ENCODE data around the gene CHIT1.

DNA sequence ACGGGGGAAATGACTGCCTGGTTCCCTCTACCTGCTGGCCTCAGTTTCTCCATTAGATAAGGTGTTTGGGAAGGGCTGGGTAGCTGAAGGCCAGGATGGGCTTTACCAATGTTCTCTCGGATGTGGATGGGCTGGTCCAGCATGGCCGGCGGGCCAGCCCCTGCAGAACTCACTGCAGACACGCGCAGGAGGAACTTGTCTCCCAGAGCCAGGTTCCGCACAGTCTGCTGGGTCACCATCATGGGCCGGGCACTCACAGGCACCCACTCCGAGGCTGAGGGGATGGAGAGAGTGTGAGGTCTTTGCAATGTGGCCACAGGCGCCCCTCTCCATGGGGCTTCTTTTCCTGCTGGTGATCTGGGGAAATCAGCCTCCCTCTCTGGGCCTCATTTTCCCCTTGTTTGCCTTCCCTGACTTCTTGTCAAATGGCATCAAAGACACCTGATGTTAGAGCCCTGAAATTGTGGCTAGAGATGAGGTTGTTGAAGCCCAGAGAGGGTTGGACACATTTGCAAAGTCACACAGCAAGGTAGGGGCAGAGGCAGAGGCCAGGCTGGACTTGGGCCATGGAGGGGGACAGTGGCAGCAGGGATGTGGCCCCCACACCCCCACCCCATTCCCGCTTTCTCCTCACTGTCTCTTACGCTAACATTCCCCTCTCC lies 55.0 kb downstream of the CHIT1 start:
- TF ChIP-seq, protein P1, sequence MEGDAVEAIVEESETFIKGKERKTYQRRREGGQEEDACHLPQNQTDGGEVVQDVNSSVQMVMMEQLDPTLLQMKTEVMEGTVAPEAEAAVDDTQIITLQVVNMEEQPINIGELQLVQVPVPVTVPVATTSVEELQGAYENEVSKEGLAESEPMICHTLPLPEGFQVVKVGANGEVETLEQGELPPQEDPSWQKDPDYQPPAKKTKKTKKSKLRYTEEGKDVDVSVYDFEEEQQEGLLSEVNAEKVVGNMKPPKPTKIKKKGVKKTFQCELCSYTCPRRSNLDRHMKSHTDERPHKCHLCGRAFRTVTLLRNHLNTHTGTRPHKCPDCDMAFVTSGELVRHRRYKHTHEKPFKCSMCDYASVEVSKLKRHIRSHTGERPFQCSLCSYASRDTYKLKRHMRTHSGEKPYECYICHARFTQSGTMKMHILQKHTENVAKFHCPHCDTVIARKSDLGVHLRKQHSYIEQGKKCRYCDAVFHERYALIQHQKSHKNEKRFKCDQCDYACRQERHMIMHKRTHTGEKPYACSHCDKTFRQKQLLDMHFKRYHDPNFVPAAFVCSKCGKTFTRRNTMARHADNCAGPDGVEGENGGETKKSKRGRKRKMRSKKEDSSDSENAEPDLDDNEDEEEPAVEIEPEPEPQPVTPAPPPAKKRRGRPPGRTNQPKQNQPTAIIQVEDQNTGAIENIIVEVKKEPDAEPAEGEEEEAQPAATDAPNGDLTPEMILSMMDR (IDR thresholded peaks at IDR 0.05), result no peak
- TF ChIP-seq POLR2A (IDR thresholded peaks at IDR 0.05), result no peak
